Testis (tissue), 2 donors: Measurements from ENCODE around the gene SH3YL1.

Experiments used
- CTCF ChIP-seq, 3 experiments: fragments of 450-650 bp in 2 of 3; fragments of 200-600 bp in 1 of 3; sonication (generic) in 1 of 3; IDR thresholded peaks; one replicate each; pipeline ENCODE4 v1.5.1; 2016 to 2019; ENCODE audit warnings: antibody characterized with exemption in 3 of 3, mild to moderate bottlenecking in 2 of 3, moderate library complexity in 1 of 3
- POLR2A ChIP-seq: fragments of 450-650 bp; IDR thresholded peaks from one replicate; pipeline ENCODE4 v1.6.1; 2017; ENCODE audit warnings: antibody characterized with exemption, mild to moderate bottlenecking, moderate library complexity

GRCh38 chr2:199041-199966 lies 64.5 kb downstream of the SH3YL1 start:
- TF ChIP-seq CTCF (IDR thresholded peaks at IDR 0.05) (no peak), POLR2A (no peak)
